ENCODE measurements around the gene MYO7A.

The MYO7A gene

DNA sequence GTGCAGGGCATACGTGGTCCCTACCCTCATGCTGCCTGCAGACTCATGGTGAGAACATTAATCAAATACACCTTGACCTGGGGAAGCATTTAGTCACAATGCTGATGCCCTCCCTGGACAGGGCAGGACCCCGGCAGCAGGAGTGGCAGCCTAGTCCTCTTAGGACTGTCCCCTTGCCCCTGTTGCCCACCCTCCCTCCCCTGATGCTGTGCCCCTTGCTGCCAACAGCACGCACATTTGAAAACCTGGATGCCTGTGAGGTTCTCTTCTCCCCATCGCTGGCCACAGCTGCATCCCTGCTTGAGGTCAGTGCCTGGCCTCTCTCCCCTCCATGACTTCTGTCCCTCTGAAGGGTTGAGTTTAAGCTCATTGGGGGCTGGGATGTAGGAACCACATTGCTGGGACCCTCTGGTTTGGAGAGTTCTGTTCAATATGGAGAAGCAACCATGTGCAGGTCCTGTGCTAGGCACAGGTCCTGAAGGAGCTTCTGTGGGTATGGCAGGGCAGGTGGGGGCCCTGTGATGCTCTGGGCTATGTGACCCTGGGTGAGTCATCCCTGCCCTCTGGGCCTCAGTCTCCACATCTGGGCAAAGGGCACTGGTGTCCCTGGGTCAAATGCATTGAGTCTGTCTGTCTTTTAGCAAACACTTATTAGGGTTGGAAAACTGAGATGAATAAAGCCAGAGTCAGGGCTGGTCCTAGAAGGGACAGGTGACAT lies 31.3 kb downstream of the MYO7A start:
- TF ChIP-seq, protein P1, sequence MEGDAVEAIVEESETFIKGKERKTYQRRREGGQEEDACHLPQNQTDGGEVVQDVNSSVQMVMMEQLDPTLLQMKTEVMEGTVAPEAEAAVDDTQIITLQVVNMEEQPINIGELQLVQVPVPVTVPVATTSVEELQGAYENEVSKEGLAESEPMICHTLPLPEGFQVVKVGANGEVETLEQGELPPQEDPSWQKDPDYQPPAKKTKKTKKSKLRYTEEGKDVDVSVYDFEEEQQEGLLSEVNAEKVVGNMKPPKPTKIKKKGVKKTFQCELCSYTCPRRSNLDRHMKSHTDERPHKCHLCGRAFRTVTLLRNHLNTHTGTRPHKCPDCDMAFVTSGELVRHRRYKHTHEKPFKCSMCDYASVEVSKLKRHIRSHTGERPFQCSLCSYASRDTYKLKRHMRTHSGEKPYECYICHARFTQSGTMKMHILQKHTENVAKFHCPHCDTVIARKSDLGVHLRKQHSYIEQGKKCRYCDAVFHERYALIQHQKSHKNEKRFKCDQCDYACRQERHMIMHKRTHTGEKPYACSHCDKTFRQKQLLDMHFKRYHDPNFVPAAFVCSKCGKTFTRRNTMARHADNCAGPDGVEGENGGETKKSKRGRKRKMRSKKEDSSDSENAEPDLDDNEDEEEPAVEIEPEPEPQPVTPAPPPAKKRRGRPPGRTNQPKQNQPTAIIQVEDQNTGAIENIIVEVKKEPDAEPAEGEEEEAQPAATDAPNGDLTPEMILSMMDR (IDR thresholded peaks at IDR 0.05) = no peak
- no peak for TF ChIP-seq ZFX (IDR thresholded peaks at IDR 0.05; ENCODE audit: borderline replicate concordance)
- no peak overlapping the region for H3K27ac ChIP-seq

GRCh38 chr11:77159937-77160495 lies 32.0 kb downstream of the MYO7A start:
- TF ChIP-seq, protein P1 (IDR thresholded peaks at IDR 0.05) = no peak
- no peak for TF ChIP-seq ZFX (IDR thresholded peaks at IDR 0.05; ENCODE audit: borderline replicate concordance)
- no peak overlapping the region for H3K27ac ChIP-seq

- H3K27ac ChIP-seq = no peak overlapping the region
- TF ChIP-seq, protein P1 (IDR thresholded peaks at IDR 0.05) = no peak
- TF ChIP-seq ZFX (IDR thresholded peaks at IDR 0.05; ENCODE audit: borderline replicate concordance) = no peak
These were observed 35.2 kb downstream of the MYO7A start for GRCh38 chr11:77163271-77163670.

DNA sequence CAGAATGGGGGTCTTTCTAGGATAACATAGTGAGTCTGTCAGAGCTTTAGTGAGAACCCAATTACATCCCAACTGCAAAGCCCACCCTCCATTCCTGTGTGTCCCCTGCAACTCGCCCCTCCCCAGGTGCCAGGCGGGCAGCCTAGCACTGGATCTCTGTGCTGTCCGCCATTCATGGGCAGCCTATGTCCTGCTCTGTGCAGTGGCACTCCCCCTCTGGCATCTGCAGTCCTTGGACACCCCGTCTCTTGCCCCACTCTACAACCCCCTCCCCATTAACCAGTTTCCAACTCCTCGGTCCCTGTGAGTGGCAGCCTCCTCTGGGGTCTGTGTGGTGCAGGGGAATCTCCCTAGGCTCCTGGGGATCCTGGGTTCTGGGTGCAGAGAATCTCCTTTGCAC lies 37.0 kb downstream of the MYO7A start:
- no peak for TF ChIP-seq ZFX (IDR thresholded peaks at IDR 0.05; ENCODE audit: borderline replicate concordance)
- TF ChIP-seq, protein P1 (IDR thresholded peaks at IDR 0.05) = no peak
- H3K27ac ChIP-seq = no peak overlapping the region

- H3K27ac ChIP-seq = no peak overlapping the region
- TF ChIP-seq, protein P1 (IDR thresholded peaks at IDR 0.05) = no peak
- TF ChIP-seq ZFX (IDR thresholded peaks at IDR 0.05; ENCODE audit: borderline replicate concordance) = no peak
These were observed 38.0 kb downstream of the MYO7A start for GRCh38 chr11:77166021-77166420.

DNA sequence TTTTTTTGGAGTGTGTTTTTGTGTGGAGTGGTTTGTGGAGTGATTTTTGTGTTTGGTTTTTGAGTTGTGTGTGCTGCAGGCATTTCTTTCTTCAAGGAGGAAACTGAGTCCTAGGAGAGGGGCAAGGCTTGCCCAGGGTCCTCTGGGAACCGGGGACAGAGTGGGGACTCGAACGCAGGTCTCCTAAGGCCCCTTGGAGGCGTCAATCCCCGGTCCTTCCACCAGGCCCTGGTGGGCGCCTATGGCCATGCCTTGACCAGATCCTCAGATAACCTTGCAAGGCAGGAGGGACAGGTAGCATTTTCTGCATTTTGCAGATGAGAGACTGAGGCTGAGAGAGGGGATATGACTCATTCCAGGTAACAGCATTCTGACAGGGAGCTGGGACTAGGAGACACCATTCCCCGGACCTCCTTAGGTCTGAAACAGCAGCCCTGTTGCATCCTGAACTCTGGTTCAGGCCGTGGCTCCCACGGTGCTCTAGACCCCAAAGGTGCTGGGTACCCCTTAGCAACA lies 39.1 kb downstream of the MYO7A start:
- H3K27ac ChIP-seq = no peak overlapping the region
- TF ChIP-seq, protein P1 (IDR thresholded peaks at IDR 0.05) = no peak
- TF ChIP-seq ZFX (IDR thresholded peaks at IDR 0.05; ENCODE audit: borderline replicate concordance) = no peak

GRCh38 chr11:77167791-77168190 lies 39.7 kb downstream of the MYO7A start:
- no peak for TF ChIP-seq ZFX (IDR thresholded peaks at IDR 0.05; ENCODE audit: borderline replicate concordance)
- TF ChIP-seq, protein P1 (IDR thresholded peaks at IDR 0.05) = no peak
- H3K27ac ChIP-seq = no peak overlapping the region
